Neural cell (in vitro differentiated cells): ENCODE data around the gene PPP1R15B. TPM values are rescaled to one million over a fixed set of nuclear protein-coding genes. Genes with fewer than 3 reads are reported as not detected.

Experiments used
- H2AFZ ChIP-seq: fragments of 200-600, 300-800 bp; sonication (generic), shearing (Covaris generic); 2 replicates; pipeline ENCODE4 v1.6.0; 2014; ENCODE audit warnings: low read depth, mild to moderate bottlenecking, antibody characterized with exemption, low read length, moderate library complexity
- H3F3A ChIP-seq: fragments of 200-600 bp; shearing (Covaris generic); 2 replicates; pipeline ENCODE4 v1.6.1; 2016; ENCODE audit warnings: mild to moderate bottlenecking, moderate library complexity, mixed read lengths, antibody characterized with exemption, low read length; ENCODE audit not compliant: insufficient read depth, poor library complexity, severe bottlenecking
- H3K27ac ChIP-seq: fragments of 200-600, 300-800 bp; sonication (generic), shearing (Covaris generic); 2 replicates; pipeline ENCODE4 v1.5.1; 2014; ENCODE audit warnings: mild to moderate bottlenecking, low read length, moderate library complexity
- H3K27me3 ChIP-seq: fragments of 300-800, 200-600 bp; sonication (generic), shearing (Covaris generic); 2 replicates; pipeline ENCODE4 v1.6.0; 2014; ENCODE audit warnings: mild to moderate bottlenecking, low read depth, low read length, moderate library complexity; ENCODE audit not compliant: insufficient read depth
- H3K36me3 ChIP-seq: fragments of 300-800, 200-600 bp; sonication (generic), shearing (Covaris generic); 2 replicates; pipeline ENCODE4 v1.5.1; 2014; ENCODE audit warnings: mild to moderate bottlenecking, antibody characterized with exemption, low read length, moderate library complexity; ENCODE audit not compliant: insufficient read depth
- H3K4me2 ChIP-seq: fragments of 300-800, 200-600 bp; sonication (generic), shearing (Covaris generic); 2 replicates; pipeline ENCODE4 v1.6.0; 2014; ENCODE audit warnings: mild to moderate bottlenecking, low read length
- H3K4me3 ChIP-seq: fragments of 300-800, 200-600 bp; sonication (generic), shearing (Covaris generic); 2 replicates; pipeline ENCODE4 v1.5.1; 2014; ENCODE audit warnings: mild to moderate bottlenecking, low read length, moderate library complexity
- H3K79me2 ChIP-seq: fragments of 200-600 bp; shearing (Covaris generic); replicated peaks from 2 replicates; pipeline ENCODE4 v1.6.0; 2014; ENCODE audit warnings: mild to moderate bottlenecking, low read length, moderate library complexity; ENCODE audit not compliant: insufficient read depth
- H3K9ac ChIP-seq: fragments of 300-800, 200-600 bp; sonication (generic), shearing (Covaris generic); 2 replicates; pipeline ENCODE4 v1.6.1; 2016; ENCODE audit warnings: mild to moderate bottlenecking, low read length, mixed read lengths
- H3K9me2 ChIP-seq: fragments of 200-600 bp; shearing (Covaris generic); 2 replicates; pipeline ENCODE4 v1.6.1; 2016; ENCODE audit warnings: mild to moderate bottlenecking, low read length, mixed read lengths; ENCODE audit not compliant: insufficient read depth
- H3K9me3 ChIP-seq: fragments of 200-600, 300-800 bp; sonication (generic), shearing (Covaris generic); 2 replicates; pipeline ENCODE4 v1.6.1; 2016; ENCODE audit warnings: mild to moderate bottlenecking, mixed run types, low read length, moderate library complexity, mixed read lengths
- H4K20me1 ChIP-seq: fragments of 200-600 bp; shearing (Covaris generic); 2 replicates; pipeline ENCODE4 v1.6.1; 2016; ENCODE audit warnings: mild to moderate bottlenecking, mixed run types; ENCODE audit not compliant: insufficient read depth
- CTCF ChIP-seq: fragments of 450-650 bp; IDR thresholded peaks from 2 replicates; pipeline ENCODE4 v1.5.1; 2014; ENCODE audit warnings: antibody characterized with exemption, mild to moderate bottlenecking, moderate library complexity; ENCODE audit not compliant: poor library complexity, severe bottlenecking
- EP300 ChIP-seq: fragments of 450-650 bp; conservative IDR thresholded peaks from 2 replicates; pipeline ENCODE4 v1.6.1; 2014; ENCODE audit warnings: antibody characterized with exemption, mild to moderate bottlenecking, moderate library complexity; ENCODE audit not compliant: poor library complexity, severe bottlenecking
- EZH2 ChIP-seq: fragments of 200-600, 300-800 bp; shearing (Covaris generic), sonication (generic); IDR thresholded peaks from 2 replicates; pipeline ENCODE4 v1.6.1; 2014; ENCODE audit warnings: antibody characterized with exemption, low read length, borderline replicate concordance, mild to moderate bottlenecking; ENCODE audit not compliant: insufficient read depth, poor library complexity, severe bottlenecking
- MXI1 ChIP-seq: fragments of 450-650 bp; conservative IDR thresholded peaks from 2 replicates; pipeline ENCODE4 v1.6.1; 2014; ENCODE audit warnings: antibody characterized with exemption, mild to moderate bottlenecking; ENCODE audit not compliant: poor library complexity, severe bottlenecking
- POLR2AphosphoS5 ChIP-seq: IDR thresholded peaks from 2 replicates; pipeline ENCODE4 v1.6.1; 2012
- RAD21 ChIP-seq: fragments of 450-650 bp; conservative IDR thresholded peaks from 2 replicates; pipeline ENCODE4 v1.6.1; 2014; ENCODE audit warnings: antibody characterized with exemption, mild to moderate bottlenecking, moderate library complexity
- REST ChIP-seq: IDR thresholded peaks from 2 replicates; pipeline ENCODE4 v1.6.1; 2012; ENCODE audit warnings: borderline replicate concordance
- SMC3 ChIP-seq: fragments of 450-650 bp; conservative IDR thresholded peaks from 2 replicates; pipeline ENCODE4 v1.6.1; 2014; ENCODE audit warnings: antibody characterized with exemption, mild to moderate bottlenecking, moderate library complexity; ENCODE audit not compliant: poor library complexity
- TAF1 ChIP-seq: IDR thresholded peaks from 2 replicates; pipeline ENCODE4 v1.6.1; 2012; ENCODE audit warnings: low read depth
- polyA plus RNA-seq: library from polyadenylated mRNA; depleted of rRNA; stranded (reverse); fragments of >200 nt; gene quantifications from 2 replicates; pipeline ENCODE4 v1.2.3, GENCODE V29; 2014

Gene PPP1R15B
- polyA plus RNA-seq, 1 donor from 2014 or later: 30.1 TPM

GRCh38 chr1:204416589-204417073 is 5.0 kb upstream of the PPP1R15B start:
- no peak overlapping the region for H3K9ac ChIP-seq
- no peaks in the 10 kb centered on the region for H3F3A ChIP-seq
- no peaks in the 10 kb centered on the region for H3K79me2 ChIP-seq
- H3K27me3 ChIP-seq: no peaks in the 10 kb centered on the region
- no peak overlapping the region for H3K27ac ChIP-seq
- H3K9me3 ChIP-seq: no peaks in the 10 kb centered on the region
- H3K9me2 ChIP-seq: no peaks in the 10 kb centered on the region
- no peak overlapping the region for H2AFZ ChIP-seq
- H3K4me2 ChIP-seq: no peak overlapping the region
- no peak for TF ChIP-seq MXI1
- no peak for TF ChIP-seq EZH2
- no peak for TF ChIP-seq EP300
- no peak for TF ChIP-seq TAF1
- TF ChIP-seq POLR2AphosphoS5: no peak
- TF ChIP-seq RAD21: no peak
- no peak for TF ChIP-seq SMC3
- TF ChIP-seq CTCF: no peak
- TF ChIP-seq REST: no peak
- peaks cover 3% of the 10 kb centered on the region for H3K36me3 ChIP-seq
- no peak overlapping the region for H3K4me3 ChIP-seq
- no peaks in the 10 kb centered on the region for H4K20me1 ChIP-seq

- H3K4me2 ChIP-seq: no peak overlapping the region
- H3K4me3 ChIP-seq: no peak overlapping the region
- no peaks in the 10 kb centered on the region for H3F3A ChIP-seq
- no peak overlapping the region for H3K27ac ChIP-seq
- TF ChIP-seq EP300 (no peak), REST (no peak), TAF1 (no peak), EZH2 (no peak), CTCF (no peak), MXI1 (no peak), POLR2AphosphoS5 (no peak), RAD21 (no peak), SMC3 (no peak)
- peaks cover 11% of the 10 kb centered on the region for H3K79me2 ChIP-seq
- H3K36me3 ChIP-seq: no peaks in the 10 kb centered on the region
- H3K9me3 ChIP-seq: no peaks in the 10 kb centered on the region
- H3K9me2 ChIP-seq: no peaks in the 10 kb centered on the region
- no peak overlapping the region for H2AFZ ChIP-seq
- peaks cover 5% of the 10 kb centered on the region for H4K20me1 ChIP-seq
- no peaks in the 10 kb centered on the region for H3K27me3 ChIP-seq
- H3K9ac ChIP-seq: no peak overlapping the region
These were observed 3.7 kb upstream of the PPP1R15B start for GRCh38 chr1:204415351-204415750.
